HG02623 (cell line): ENCODE results near the gene GRM7.
A peak's percentile ranks its signal among the peaks of the same experiment; 100 is the strongest.

Experiments
- ATAC-seq: cut with Tn5 transposase; IDR thresholded peaks from one replicate; pipeline ENCODE4 v1.9.1; 2021; ENCODE audit warnings: moderate library complexity; ENCODE audit not compliant: unreplicated experiment

GRM7 gene

GRCh38 chr3:7144697-7145308 lies 283.9 kb downstream of the GRM7 start:
- ATAC-seq = peak; percentile 71

- no peak for ATAC-seq
Measured at GRCh38 chr3:7146529-7146928, 285.6 kb downstream of the GRM7 start.

- no peak for ATAC-seq
Measured at GRCh38 chr3:7158516-7158915, 297.6 kb downstream of the GRM7 start.

- ATAC-seq = no peak
Measured at GRCh38 chr3:7160689-7161088, 299.8 kb downstream of the GRM7 start.

GRCh38 chr3:7166460-7166859 lies 305.5 kb downstream of the GRM7 start:
- ATAC-seq = no peak

- no peak for ATAC-seq
Measured at GRCh38 chr3:7171493-7171892, 310.6 kb downstream of the GRM7 start.

GRCh38 chr3:7172996-7173395 lies 312.1 kb downstream of the GRM7 start:
- no peak for ATAC-seq

GRCh38 chr3:7188551-7188950 lies 327.6 kb downstream of the GRM7 start:
- no peak for ATAC-seq

- ATAC-seq = no peak
Measured at GRCh38 chr3:7190095-7190494, 329.2 kb downstream of the GRM7 start.

- no peak for ATAC-seq
Measured at GRCh38 chr3:7193269-7193668, 332.4 kb downstream of the GRM7 start.

- ATAC-seq = no peak
Measured at GRCh38 chr3:7194071-7194835, 333.3 kb downstream of the GRM7 start.

- ATAC-seq = no peak
Measured at GRCh38 chr3:7195934-7196333, 335.0 kb downstream of the GRM7 start.

- ATAC-seq = no peak
Measured at GRCh38 chr3:7201784-7202183, 340.9 kb downstream of the GRM7 start.

- ATAC-seq = no peak
Measured at GRCh38 chr3:7203969-7204847, 343.3 kb downstream of the GRM7 start.

GRCh38 chr3:7204848-7205156 lies 343.9 kb downstream of the GRM7 start:
- ATAC-seq = no peak

GRCh38 chr3:7205535-7205934 lies 344.6 kb downstream of the GRM7 start:
- peak; percentile 40 for ATAC-seq

GRCh38 chr3:7205962-7206361 lies 345.0 kb downstream of the GRM7 start:
- ATAC-seq = peak; percentile 54

GRCh38 chr3:7207125-7207524 lies 346.2 kb downstream of the GRM7 start:
- no peak for ATAC-seq

- no peak for ATAC-seq
Measured at GRCh38 chr3:7207928-7208327, 347.0 kb downstream of the GRM7 start.

- ATAC-seq = no peak
Measured at GRCh38 chr3:7209098-7209497, 348.2 kb downstream of the GRM7 start.

GRCh38 chr3:7211740-7212139 lies 350.8 kb downstream of the GRM7 start:
- no peak for ATAC-seq

- ATAC-seq = no peak
Measured at GRCh38 chr3:7215706-7216105, 354.8 kb downstream of the GRM7 start.
